GM10266 (cell line): ENCODE data around the gene MYO5B.

Experiments used
- DNase-seq: peaks from one replicate; pipeline ENCODE4 v3.0.0; 2012; ENCODE audit errors: extremely low spot score
- CTCF ChIP-seq: IDR thresholded peaks from 2 replicates; pipeline ENCODE4 v1.5.1; 2012; ENCODE audit warnings: mild to moderate bottlenecking, low read depth; ENCODE audit not compliant: control insufficient read depth, insufficient read depth; ENCODE audit errors: missing control alignments

MYO5B gene

GRCh38 chr18:49884465-49884864, 310.5 kb downstream of the MYO5B start:
- DNase-seq = no peak
- no peak for TF ChIP-seq CTCF

GRCh38 chr18:49880661-49881060, 314.3 kb downstream of the MYO5B start:
- no peak for DNase-seq
- no peak for TF ChIP-seq CTCF

- DNase-seq = no peak
- TF ChIP-seq CTCF = no peak
Observed at GRCh38 chr18:49879271-49879580, 315.7 kb downstream of the MYO5B start.

GRCh38 chr18:49878567-49879270, 316.2 kb downstream of the MYO5B start:
- DNase-seq = no peak
- TF ChIP-seq CTCF = no peak

- no peak for DNase-seq
- TF ChIP-seq CTCF = no peak
Observed at GRCh38 chr18:49878015-49878414, 316.9 kb downstream of the MYO5B start.

GRCh38 chr18:49876536-49876935, 318.4 kb downstream of the MYO5B start:
- no peak for TF ChIP-seq CTCF
- no peak for DNase-seq

- TF ChIP-seq CTCF = no peak
- DNase-seq = no peak
Observed at GRCh38 chr18:49875783-49876182, 319.2 kb downstream of the MYO5B start.
